ENCODE results near the gene PKNOX2.

PKNOX2 gene

DNA sequence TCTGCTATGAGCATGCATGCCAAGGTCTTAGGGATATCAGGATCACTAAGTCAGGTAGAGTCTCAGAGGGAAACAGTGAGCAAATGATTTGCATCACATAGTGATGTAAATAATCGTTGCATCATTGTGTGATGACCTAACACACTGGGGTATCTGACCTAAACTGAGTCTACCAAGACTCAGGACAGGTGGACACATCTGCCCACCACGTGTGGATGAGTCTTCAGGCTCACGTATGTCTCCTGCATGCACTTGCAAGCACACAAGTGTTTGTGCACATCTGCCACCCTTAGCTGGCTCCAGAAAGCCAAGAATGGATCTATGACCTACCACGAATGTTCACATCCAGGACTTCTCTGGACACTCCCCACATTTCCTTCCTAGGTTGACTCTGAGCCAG is 220.3 kb downstream of the PKNOX2 start:
- H4K20me1 ChIP-seq (ENCODE audit: insufficient read depth, low read length) = no peaks in the 10 kb centered on the region; the same call in 1 of the 2 replicates
- H3K9ac ChIP-seq (ENCODE audit: low read depth, low read length) = no peak overlapping the region
- no peak overlapping the region for H2AFZ ChIP-seq (ENCODE audit: low read depth, low read length)
- no peaks in the 10 kb centered on the region for H3K79me2 ChIP-seq (ENCODE audit: insufficient read depth, low read length)
- no peak overlapping the region for H3K27ac ChIP-seq (ENCODE audit: low read length)
- H3K4me2 ChIP-seq (ENCODE audit: insufficient read depth, low read length) = no peak overlapping the region
- no peaks in the 10 kb centered on the region for H3K4me1 ChIP-seq (ENCODE audit: insufficient read depth, low read length)
- ATAC-seq (ENCODE audit: insufficient read depth, low read depth) (no peak), DNase-seq (no peak)
- H3K9me3 ChIP-seq (ENCODE audit: insufficient read depth, low read length, severe bottlenecking) = no peaks in the 10 kb centered on the region
- peaks cover 11% of the 10 kb centered on the region for H3K27me3 ChIP-seq (ENCODE audit: insufficient read depth, low read length, poor library complexity)
- TF ChIP-seq, protein P1, sequence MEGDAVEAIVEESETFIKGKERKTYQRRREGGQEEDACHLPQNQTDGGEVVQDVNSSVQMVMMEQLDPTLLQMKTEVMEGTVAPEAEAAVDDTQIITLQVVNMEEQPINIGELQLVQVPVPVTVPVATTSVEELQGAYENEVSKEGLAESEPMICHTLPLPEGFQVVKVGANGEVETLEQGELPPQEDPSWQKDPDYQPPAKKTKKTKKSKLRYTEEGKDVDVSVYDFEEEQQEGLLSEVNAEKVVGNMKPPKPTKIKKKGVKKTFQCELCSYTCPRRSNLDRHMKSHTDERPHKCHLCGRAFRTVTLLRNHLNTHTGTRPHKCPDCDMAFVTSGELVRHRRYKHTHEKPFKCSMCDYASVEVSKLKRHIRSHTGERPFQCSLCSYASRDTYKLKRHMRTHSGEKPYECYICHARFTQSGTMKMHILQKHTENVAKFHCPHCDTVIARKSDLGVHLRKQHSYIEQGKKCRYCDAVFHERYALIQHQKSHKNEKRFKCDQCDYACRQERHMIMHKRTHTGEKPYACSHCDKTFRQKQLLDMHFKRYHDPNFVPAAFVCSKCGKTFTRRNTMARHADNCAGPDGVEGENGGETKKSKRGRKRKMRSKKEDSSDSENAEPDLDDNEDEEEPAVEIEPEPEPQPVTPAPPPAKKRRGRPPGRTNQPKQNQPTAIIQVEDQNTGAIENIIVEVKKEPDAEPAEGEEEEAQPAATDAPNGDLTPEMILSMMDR (IDR thresholded peaks at IDR 0.05; ENCODE audit: borderline replicate concordance, extremely low read depth, low read length, poor library complexity, severe bottlenecking) = no peak
- no peak for TF ChIP-seq EZH2 (IDR thresholded peaks at IDR 0.05; ENCODE audit: borderline replicate concordance, low read depth, low read length, severe bottlenecking)
- no peaks in the 10 kb centered on the region for H3K36me3 ChIP-seq (ENCODE audit: insufficient read depth, low read length)
- no peak overlapping the region for H3K4me3 ChIP-seq (ENCODE audit: low read depth in 1 of 2, low read length in 2 of 2)

DNA sequence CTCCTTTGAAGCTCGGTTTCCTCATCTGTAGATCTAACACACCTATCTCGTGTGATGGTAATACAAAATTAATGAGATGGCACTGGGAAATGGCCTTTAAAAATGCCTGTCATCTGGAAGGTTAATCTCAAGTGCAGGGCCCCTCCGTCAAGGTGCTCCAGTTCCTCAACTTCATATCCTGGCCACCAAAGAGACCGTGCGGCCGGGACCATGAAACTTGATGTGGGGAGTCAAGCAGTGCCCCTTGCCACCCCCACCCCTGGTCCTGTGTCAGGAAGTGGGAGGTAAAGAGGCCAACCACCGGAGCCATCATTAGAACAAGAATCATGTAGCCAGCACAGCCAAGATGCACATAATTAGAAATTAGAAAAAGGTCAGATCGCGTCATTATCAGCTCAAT is 223.3 kb downstream of the PKNOX2 start:
- no peak for ATAC-seq (ENCODE audit: insufficient read depth, low read depth)
- Histone ChIP-seq H3K36me3 (ENCODE audit: insufficient read depth, low read length) (no peaks in the 10 kb centered on the region), H2AFZ (ENCODE audit: low read depth, low read length) (no peak overlapping the region), H3K27me3 (ENCODE audit: insufficient read depth, low read length, poor library complexity) (peaks cover 3% of the 10 kb centered on the region), H3K79me2 (ENCODE audit: insufficient read depth, low read length) (no peaks in the 10 kb centered on the region), H3K4me2 (ENCODE audit: insufficient read depth, low read length) (no peak overlapping the region), H3K9me3 (ENCODE audit: insufficient read depth, low read length, severe bottlenecking) (no peaks in the 10 kb centered on the region), H3K9ac (ENCODE audit: low read depth, low read length) (no peak overlapping the region), H3K4me3 (ENCODE audit: low read depth in 1 of 2, low read length in 2 of 2) (no peak overlapping the region), H3K27ac (ENCODE audit: low read length) (no peak overlapping the region), H4K20me1 (ENCODE audit: insufficient read depth, low read length) (no peaks in the 10 kb centered on the region), H3K4me1 (ENCODE audit: insufficient read depth, low read length) (no peaks in the 10 kb centered on the region)
- no peak for TF ChIP-seq EZH2 (IDR thresholded peaks at IDR 0.05; ENCODE audit: borderline replicate concordance, low read depth, low read length, severe bottlenecking)
- TF ChIP-seq, protein P1 (IDR thresholded peaks at IDR 0.05; ENCODE audit: borderline replicate concordance, extremely low read depth, low read length, poor library complexity, severe bottlenecking) = no peak
- DNase-seq = no peak

DNA sequence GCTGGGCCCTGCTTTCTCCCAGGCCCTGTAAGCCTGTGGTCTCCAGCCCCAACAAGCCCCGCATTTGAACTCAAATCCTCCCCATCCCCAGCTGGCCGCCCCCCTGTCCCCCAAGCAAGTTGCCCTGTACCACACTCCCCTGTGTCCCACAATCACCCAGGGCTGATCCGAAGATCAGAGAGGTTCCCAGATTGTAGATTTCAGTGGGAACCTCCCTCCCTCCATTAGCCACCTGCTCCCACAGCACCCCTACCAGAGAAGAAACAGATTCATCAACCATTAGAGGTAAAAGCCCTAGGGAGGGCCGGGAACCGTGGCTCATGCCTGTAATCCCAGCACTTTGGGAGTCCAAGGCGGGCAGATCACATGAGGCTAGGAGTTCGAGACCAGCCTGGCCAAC is 224.1 kb downstream of the PKNOX2 start:
- no peaks in the 10 kb centered on the region for H3K79me2 ChIP-seq (ENCODE audit: insufficient read depth, low read length)
- H3K4me2 ChIP-seq (ENCODE audit: insufficient read depth, low read length) = no peak overlapping the region
- ATAC-seq (ENCODE audit: insufficient read depth, low read depth) = no peak
- TF ChIP-seq EZH2 (IDR thresholded peaks at IDR 0.05; ENCODE audit: borderline replicate concordance, low read depth, low read length, severe bottlenecking) = no peak
- no peak overlapping the region for H3K4me3 ChIP-seq (ENCODE audit: low read depth in 1 of 2, low read length in 2 of 2)
- no peaks in the 10 kb centered on the region for H3K9me3 ChIP-seq (ENCODE audit: insufficient read depth, low read length, severe bottlenecking)
- no peak for DNase-seq
- H3K27ac ChIP-seq (ENCODE audit: low read length) = no peak overlapping the region
- no peaks in the 10 kb centered on the region for H3K4me1 ChIP-seq (ENCODE audit: insufficient read depth, low read length)
- H4K20me1 ChIP-seq (ENCODE audit: insufficient read depth, low read length) = no peaks in the 10 kb centered on the region
- no peak overlapping the region for H3K9ac ChIP-seq (ENCODE audit: low read depth, low read length)
- H3K36me3 ChIP-seq (ENCODE audit: insufficient read depth, low read length) = no peaks in the 10 kb centered on the region
- H2AFZ ChIP-seq (ENCODE audit: low read depth, low read length) = no peak overlapping the region
- H3K27me3 ChIP-seq (ENCODE audit: insufficient read depth, low read length, poor library complexity) = peaks cover 3% of the 10 kb centered on the region

DNA sequence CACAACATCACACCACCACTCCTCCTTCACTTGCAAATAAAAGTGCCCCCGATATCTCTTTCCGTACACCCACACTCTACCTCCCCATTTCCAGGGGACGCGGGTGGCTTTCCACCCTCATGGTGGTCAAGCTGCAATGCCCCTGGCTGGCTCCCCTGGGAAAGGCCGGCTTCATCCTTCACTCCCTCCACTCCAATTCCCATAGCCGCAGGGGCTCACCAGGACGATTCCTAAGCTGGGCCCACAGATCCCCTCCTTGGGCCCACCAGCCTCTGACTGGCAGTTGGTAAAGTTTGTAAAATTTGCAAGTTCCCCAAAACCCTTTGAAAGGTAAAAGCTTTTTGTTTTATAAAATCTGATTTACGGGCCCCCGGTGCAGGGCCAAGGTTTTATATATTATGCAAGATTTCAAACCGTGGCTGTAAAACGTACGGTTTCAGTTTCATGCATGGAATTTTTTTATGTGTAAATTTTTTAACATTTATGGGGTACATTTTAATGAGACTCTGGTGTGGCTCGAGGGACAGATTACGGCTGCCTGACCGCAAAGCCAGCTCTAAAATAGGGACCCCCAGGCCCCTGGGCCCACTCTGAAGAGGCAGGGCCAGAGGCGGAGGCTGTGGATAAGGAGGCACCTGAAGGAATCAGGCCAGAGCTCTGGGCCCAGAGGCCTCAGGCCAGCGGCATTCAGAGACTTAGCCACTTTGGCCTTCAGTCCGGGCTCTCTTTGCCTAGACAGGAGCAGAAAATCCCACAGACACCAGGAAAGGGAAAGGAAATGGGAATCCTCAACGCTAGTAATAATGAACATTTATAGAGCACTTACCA is 225.0 kb downstream of the PKNOX2 start:
- H4K20me1 ChIP-seq (ENCODE audit: insufficient read depth, low read length) = no peaks in the 10 kb centered on the region
- no peak for TF ChIP-seq EZH2 (IDR thresholded peaks at IDR 0.05; ENCODE audit: borderline replicate concordance, low read depth, low read length, severe bottlenecking)
- TF ChIP-seq, protein P1 (IDR thresholded peaks at IDR 0.05; ENCODE audit: borderline replicate concordance, extremely low read depth, low read length, poor library complexity, severe bottlenecking) = no peak
- H3K9me3 ChIP-seq (ENCODE audit: insufficient read depth, low read length, severe bottlenecking) = no peaks in the 10 kb centered on the region
- peaks cover 3% of the 10 kb centered on the region for H3K27me3 ChIP-seq (ENCODE audit: insufficient read depth, low read length, poor library complexity)
- H2AFZ ChIP-seq (ENCODE audit: low read depth, low read length) = no peak overlapping the region
- H3K9ac ChIP-seq (ENCODE audit: low read depth, low read length) = no peak overlapping the region
- no peaks in the 10 kb centered on the region for H3K79me2 ChIP-seq (ENCODE audit: insufficient read depth, low read length)
- DNase-seq (no peak), ATAC-seq (ENCODE audit: insufficient read depth, low read depth) (no peak)
- H3K4me3 ChIP-seq (ENCODE audit: low read depth in 1 of 2, low read length in 2 of 2) = no peak overlapping the region
- H3K27ac ChIP-seq (ENCODE audit: low read length) = no peak overlapping the region
- no peaks in the 10 kb centered on the region for H3K4me1 ChIP-seq (ENCODE audit: insufficient read depth, low read length)
- no peak overlapping the region for H3K4me2 ChIP-seq (ENCODE audit: insufficient read depth, low read length)
- H3K36me3 ChIP-seq (ENCODE audit: insufficient read depth, low read length) = no peaks in the 10 kb centered on the region
